Type B pancreatic cell (in vitro differentiated cells): ENCODE results near the gene PHF21A. TPM values are rescaled to one million over a fixed set of nuclear protein-coding genes. Genes with fewer than 3 reads are reported as not detected.

Experiments used
- DNase-seq: peaks from one replicate; pipeline ENCODE4 v3.0.0; 2021; ENCODE audit warnings: mixed read lengths; ENCODE audit not compliant: unreplicated experiment; ENCODE audit errors: extremely low spot score
- H3K27ac Mint-ChIP-seq: 2 replicates; pipeline ENCODE4 v1.8.0; 2021; ENCODE audit warnings: mild to moderate bottlenecking, mixed read lengths
- H3K27me3 Mint-ChIP-seq: 2 replicates; pipeline ENCODE4 v1.8.0; 2021; ENCODE audit warnings: mixed read lengths
- H3K36me3 Mint-ChIP-seq: 2 replicates; pipeline ENCODE4 v1.8.0; 2021; ENCODE audit warnings: mixed read lengths
- H3K4me1 Mint-ChIP-seq: one replicate; pipeline ENCODE4 v1.8.0; 2021; ENCODE audit warnings: mixed read lengths; ENCODE audit not compliant: unreplicated experiment
- H3K4me3 Mint-ChIP-seq: 2 replicates; pipeline ENCODE4 v1.8.0; 2021; ENCODE audit warnings: mild to moderate bottlenecking, mixed read lengths
- H3K9me3 Mint-ChIP-seq: 2 replicates; pipeline ENCODE4 v1.8.0; 2021; ENCODE audit warnings: mixed read lengths
- total RNA-seq: library from RNA; stranded (reverse); gene quantifications from 2 replicates; pipeline ENCODE4 v1.2.1, GENCODE V29; 2021; ENCODE audit warnings: low replicate concordance
- TF ChIP-seq, protein P1 (sequence below): fragments of 200-600 bp; sonication (generic); conservative IDR thresholded peaks from 2 replicates; pipeline ENCODE4 v1.5.0; 2021; ENCODE audit warnings: antibody characterized with exemption, mild to moderate bottlenecking

PHF21A gene
- total RNA-seq, 1 donor from 2014 or later, result 62.4 TPM

DNA sequence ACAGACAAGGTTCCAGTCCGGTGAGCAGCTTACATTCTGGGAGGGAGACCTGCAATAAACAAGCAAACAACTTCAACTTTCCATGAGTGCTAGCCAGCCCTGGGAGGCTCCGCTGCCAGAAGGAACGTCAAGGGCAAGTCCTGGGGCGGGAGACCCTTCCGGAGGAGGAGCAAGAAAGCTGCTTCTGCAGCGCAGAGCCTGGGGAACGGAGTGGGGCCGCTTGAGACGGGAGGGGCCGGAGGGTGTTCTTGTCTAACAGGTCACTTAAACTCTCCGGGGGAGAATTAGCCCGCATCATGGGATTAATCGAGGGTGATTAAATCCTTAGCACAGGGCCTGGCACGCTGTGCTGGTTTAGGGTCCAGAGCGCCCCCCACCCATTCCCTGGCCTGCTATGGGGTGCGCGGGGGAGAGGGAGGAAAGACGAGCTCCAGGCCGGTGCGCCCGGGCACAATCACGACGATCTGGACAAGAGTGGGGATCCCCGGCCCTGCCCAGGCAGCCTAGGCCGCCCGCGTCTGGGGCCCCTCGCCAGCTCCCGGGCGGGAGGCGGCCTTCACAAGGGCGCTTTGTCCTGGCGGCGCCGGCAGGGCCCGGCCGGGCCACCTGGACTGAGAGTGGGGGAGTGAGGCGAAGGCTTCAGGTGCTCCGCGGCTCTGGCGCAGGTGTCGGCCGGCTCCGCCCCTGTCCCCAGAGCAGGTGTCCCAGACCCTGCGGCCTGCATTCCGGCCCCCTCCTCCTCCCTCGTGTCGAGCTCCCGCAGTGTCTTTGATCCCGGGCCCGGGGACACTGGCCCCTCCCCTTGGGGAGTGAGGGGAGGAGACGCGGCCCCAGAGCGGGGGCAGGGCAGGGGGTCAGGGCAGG is 199.5 kb downstream of the PHF21A start:
- Mint-ChIP-seq H3K27ac (peak overlapping the region; percentile 90), H3K9me3 (no peaks in the 10 kb centered on the region), H3K4me3 (peak overlapping the region; percentile 87), H3K36me3 (no peaks in the 10 kb centered on the region), H3K4me1 (peaks cover 11% of the 10 kb centered on the region), H3K27me3 (peaks cover 31% of the 10 kb centered on the region)
- DNase-seq, result no peak
- TF ChIP-seq, protein P1, sequence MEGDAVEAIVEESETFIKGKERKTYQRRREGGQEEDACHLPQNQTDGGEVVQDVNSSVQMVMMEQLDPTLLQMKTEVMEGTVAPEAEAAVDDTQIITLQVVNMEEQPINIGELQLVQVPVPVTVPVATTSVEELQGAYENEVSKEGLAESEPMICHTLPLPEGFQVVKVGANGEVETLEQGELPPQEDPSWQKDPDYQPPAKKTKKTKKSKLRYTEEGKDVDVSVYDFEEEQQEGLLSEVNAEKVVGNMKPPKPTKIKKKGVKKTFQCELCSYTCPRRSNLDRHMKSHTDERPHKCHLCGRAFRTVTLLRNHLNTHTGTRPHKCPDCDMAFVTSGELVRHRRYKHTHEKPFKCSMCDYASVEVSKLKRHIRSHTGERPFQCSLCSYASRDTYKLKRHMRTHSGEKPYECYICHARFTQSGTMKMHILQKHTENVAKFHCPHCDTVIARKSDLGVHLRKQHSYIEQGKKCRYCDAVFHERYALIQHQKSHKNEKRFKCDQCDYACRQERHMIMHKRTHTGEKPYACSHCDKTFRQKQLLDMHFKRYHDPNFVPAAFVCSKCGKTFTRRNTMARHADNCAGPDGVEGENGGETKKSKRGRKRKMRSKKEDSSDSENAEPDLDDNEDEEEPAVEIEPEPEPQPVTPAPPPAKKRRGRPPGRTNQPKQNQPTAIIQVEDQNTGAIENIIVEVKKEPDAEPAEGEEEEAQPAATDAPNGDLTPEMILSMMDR, result no peak

DNA sequence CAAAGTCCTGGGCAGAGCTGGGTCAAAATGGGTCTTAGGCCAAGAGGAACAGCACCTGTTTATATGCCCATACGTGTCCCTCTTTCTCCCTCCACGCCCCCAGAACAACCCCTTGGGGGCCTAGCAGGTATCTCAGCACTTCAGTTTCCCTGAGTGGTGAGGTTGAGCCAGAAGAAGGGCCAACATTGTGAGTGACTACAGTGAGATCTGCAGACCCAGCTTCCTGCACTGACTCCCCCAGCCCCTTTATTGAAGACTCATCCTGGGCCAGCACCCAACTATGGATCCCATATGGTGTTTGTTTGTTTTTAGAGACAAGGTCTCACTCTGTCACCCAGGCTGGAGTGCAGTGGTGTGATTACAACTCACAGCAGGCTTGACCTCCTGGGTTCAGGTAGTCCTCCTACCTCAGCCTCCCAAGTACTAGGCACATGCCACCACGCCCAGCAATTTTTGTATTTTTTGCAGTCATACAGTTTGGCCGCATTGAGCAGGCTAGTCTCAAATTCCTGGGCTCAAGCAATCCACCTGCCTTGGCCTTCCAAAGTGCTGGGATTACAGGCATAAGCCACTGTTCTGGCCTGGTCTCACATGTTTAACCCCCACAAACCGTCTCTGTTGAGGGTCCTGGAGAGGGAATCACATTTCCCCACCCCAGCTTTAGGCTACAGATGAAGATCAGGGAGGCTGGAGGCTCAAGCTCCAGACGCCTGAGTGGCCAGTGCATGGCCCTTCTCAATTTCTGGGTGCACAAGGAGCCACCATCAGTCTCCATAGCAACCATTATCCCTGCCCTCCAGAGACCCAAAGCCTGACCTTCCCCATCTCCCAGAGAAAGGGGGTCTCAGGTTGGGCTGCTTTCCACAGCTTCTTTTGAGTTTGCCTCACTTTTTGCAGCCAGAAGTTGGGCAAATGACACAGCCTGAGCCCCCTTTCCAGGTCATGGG is 200.4 kb downstream of the PHF21A start:
- Mint-ChIP-seq H3K9me3 (no peaks in the 10 kb centered on the region), H3K36me3 (no peaks in the 10 kb centered on the region), H3K27me3 (peaks cover 31% of the 10 kb centered on the region)

DNA sequence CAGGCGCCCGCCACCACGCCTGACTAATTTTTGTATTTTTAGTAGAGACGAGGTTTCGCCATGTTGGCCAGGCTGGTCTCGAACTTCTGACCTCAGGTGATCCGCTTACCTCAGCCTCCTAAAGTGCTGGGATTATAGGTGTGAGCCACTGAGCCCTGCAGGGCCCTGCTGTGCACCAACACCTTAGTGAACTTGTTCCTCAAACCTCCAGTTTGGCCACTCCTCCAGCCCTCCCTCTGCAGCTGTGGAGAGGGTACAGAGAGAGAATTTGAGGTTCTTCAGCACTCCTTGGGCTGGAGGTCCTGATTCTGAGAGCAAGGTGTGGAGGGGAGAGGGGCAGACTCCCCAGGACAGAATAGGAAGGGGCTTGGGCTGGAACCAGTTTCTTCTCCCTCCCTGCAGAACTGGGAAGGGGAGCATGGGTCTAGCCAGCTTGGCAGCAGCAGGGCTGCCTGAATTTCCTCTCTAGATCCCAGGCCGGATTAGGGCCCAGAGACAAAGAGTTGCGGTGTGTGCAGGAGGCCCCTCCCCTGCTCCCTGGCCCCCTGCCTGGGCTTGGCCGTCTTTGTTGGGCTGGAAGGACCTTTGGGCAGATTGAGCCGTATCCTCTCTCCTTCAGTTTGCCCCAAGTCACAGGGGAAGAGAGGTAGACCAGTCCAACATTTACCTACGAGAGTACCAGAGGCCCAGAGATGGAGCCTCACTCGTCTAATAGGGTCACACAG is 201.3 kb downstream of the PHF21A start:
- no peak for DNase-seq
- peak overlapping the region; percentile 59 for H3K27ac Mint-ChIP-seq

More for the DNA sequence above, 200.4 kb downstream of the PHF21A start:
- Mint-ChIP-seq H3K4me1 (peaks cover 11% of the 10 kb centered on the region), H3K27ac (peak overlapping the region; percentile 90), H3K4me3 (peak overlapping the region; percentile 87)
- DNase-seq, result no peak
- TF ChIP-seq, protein P1, result no peak

DNA sequence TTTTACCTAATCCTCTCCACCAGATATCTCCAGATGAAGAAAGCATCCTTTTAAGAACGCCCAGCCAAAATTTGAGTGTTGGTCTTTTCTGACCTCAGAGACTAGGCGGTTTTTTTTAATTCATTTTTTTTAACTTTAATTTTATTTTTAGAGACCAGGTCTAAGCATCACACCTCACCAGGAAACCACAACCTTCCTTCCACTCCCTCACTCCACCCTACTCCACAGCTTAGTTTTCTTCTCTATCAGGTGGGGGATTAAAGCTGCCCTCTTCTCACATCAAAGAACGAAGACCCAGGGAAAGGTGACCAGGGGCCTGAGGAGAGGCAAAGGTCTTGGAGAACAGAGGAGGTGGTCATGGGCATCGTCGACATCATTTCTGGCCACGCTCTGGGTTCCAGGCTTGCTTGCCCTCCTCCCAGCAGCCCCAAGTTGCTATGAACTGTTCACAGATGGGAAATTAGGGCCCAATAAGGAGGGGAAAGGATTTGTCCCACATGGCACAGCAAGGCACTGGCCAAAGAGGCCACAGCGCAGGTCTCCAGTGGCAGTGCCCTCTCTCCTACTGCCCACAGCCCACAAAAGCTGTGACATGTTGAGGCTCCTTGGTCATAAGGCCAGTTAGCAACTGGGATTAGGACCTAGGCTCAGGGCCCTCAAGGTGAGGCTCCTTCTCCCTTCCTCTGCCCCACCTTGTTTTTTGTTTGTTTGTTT is 202.1 kb downstream of the PHF21A start:
- TF ChIP-seq, protein P1, result no peak

More for the DNA sequence above, 201.3 kb downstream of the PHF21A start:
- Mint-ChIP-seq H3K4me3 (peak overlapping the region; percentile 57), H3K36me3 (no peaks in the 10 kb centered on the region), H3K9me3 (no peaks in the 10 kb centered on the region), H3K4me1 (peaks cover 11% of the 10 kb centered on the region), H3K27me3 (peaks cover 29% of the 10 kb centered on the region)
- TF ChIP-seq, protein P1, result no peak

More for the DNA sequence above, 202.1 kb downstream of the PHF21A start:
- H3K4me1 Mint-ChIP-seq, result peaks cover 7% of the 10 kb centered on the region
- DNase-seq, result no peak
- H3K4me3 Mint-ChIP-seq, result peak overlapping the region; percentile 99
- H3K36me3 Mint-ChIP-seq, result no peaks in the 10 kb centered on the region
- H3K27me3 Mint-ChIP-seq, result peaks cover 20% of the 10 kb centered on the region
- H3K9me3 Mint-ChIP-seq, result no peaks in the 10 kb centered on the region
- H3K27ac Mint-ChIP-seq, result peak overlapping the region; percentile 98
